22Rv1 (cell line): ENCODE data around the gene PRIMA1.

Source experiments
- ZFX ChIP-seq: fragments of 450-650 bp; IDR thresholded peaks from 2 replicates; pipeline ENCODE4 v1.6.1; 2017; ENCODE audit warnings: antibody characterized with exemption, borderline replicate concordance
- TF ChIP-seq, protein P1 (sequence below): fragments of 450-650 bp; IDR thresholded peaks from 2 replicates; pipeline ENCODE4 v1.5.1; 2017; ENCODE audit warnings: mild to moderate bottlenecking

DNA sequence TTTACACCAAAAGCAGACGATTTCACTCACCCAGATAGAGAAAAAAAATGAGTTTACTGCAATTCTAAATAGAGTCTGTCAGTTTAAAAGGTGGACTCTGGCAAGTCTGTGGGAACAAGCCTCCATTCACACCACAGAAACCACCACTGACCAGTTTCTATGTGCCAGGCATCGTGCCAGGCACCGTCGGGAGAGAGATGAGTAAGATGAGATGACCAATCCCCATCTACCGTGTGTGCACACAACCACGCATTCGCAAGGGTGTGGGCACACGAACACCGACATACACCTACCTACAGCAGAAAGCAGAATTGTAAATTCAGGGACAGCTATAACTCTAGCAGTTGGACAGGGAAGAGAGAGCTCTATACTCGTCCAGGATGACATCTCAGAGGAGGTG, 58.3 kb downstream of the PRIMA1 start:
- TF ChIP-seq, protein P1, sequence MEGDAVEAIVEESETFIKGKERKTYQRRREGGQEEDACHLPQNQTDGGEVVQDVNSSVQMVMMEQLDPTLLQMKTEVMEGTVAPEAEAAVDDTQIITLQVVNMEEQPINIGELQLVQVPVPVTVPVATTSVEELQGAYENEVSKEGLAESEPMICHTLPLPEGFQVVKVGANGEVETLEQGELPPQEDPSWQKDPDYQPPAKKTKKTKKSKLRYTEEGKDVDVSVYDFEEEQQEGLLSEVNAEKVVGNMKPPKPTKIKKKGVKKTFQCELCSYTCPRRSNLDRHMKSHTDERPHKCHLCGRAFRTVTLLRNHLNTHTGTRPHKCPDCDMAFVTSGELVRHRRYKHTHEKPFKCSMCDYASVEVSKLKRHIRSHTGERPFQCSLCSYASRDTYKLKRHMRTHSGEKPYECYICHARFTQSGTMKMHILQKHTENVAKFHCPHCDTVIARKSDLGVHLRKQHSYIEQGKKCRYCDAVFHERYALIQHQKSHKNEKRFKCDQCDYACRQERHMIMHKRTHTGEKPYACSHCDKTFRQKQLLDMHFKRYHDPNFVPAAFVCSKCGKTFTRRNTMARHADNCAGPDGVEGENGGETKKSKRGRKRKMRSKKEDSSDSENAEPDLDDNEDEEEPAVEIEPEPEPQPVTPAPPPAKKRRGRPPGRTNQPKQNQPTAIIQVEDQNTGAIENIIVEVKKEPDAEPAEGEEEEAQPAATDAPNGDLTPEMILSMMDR = no peak
- no peak for TF ChIP-seq ZFX
